ENCODE measurements around the gene IFT172. TPM values are rescaled to one million over a fixed set of nuclear protein-coding genes. Genes with fewer than 3 reads are reported as not detected.
"Not testable (repeated sequence)": the region's sequence is repeated elsewhere in the genome, so short reads cannot be mapped to it uniquely, and the experiment has no call there.

Gene IFT172, protein sequence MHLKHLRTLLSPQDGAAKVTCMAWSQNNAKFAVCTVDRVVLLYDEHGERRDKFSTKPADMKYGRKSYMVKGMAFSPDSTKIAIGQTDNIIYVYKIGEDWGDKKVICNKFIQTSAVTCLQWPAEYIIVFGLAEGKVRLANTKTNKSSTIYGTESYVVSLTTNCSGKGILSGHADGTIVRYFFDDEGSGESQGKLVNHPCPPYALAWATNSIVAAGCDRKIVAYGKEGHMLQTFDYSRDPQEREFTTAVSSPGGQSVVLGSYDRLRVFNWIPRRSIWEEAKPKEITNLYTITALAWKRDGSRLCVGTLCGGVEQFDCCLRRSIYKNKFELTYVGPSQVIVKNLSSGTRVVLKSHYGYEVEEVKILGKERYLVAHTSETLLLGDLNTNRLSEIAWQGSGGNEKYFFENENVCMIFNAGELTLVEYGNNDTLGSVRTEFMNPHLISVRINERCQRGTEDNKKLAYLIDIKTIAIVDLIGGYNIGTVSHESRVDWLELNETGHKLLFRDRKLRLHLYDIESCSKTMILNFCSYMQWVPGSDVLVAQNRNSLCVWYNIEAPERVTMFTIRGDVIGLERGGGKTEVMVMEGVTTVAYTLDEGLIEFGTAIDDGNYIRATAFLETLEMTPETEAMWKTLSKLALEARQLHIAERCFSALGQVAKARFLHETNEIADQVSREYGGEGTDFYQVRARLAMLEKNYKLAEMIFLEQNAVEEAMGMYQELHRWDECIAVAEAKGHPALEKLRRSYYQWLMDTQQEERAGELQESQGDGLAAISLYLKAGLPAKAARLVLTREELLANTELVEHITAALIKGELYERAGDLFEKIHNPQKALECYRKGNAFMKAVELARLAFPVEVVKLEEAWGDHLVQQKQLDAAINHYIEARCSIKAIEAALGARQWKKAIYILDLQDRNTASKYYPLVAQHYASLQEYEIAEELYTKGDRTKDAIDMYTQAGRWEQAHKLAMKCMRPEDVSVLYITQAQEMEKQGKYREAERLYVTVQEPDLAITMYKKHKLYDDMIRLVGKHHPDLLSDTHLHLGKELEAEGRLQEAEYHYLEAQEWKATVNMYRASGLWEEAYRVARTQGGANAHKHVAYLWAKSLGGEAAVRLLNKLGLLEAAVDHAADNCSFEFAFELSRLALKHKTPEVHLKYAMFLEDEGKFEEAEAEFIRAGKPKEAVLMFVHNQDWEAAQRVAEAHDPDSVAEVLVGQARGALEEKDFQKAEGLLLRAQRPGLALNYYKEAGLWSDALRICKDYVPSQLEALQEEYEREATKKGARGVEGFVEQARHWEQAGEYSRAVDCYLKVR (N-terminal part only)
- total RNA-seq (2014; rRNA removed; shearing (Covaris generic)) = 9.8 and 14.2 TPM in 2 replicates

DNA sequence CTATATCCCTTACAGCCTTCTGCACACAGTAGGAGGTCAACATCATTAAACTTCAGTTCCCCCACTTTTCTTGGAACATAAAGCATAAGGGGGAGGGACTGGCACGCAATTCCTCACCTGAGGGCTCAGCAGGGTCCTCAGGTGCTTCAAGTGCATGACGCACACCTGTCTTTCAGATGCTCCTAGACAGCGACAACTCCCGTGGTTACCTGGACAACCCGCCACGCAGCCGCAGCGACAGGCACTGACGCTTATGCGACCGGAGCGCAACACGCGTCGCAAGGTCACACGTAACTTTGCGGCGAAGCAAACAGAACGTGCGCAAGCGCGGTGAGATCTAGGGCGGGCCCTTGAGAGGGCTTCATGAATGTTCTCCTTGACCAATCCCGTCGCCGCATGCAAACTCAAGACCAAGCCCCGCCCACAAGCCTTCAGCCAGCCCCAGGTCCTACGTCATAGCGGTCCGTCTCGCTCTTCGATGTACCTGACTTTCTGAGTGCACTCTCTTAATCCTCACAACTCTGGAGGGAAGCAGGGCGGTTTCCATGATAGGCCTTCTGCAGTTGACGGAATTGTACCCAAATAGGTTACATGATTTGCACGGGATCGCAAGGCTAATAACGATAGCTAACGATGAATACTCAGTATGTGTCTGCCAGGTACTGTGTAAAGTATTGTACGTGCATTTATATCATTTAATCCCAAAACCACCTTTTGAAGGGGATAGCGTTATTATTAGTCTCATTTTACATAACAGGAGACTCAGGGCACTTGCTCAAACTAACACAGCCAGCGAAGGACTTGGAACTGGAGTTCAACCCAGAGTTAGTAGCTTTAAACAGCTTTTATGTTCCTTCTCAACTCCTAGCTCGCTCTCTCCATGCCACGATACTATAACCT, at the start of gene IFT172:
Gene IFT172, minus strand, starts transcription at position 246 of the 900 bp plus-strand sequence. Its CDS starts 90 bp downstream, at position 156.
- no peaks in the 10 kb centered on the region for H3K36me3 ChIP-seq (replicated peaks; ENCODE audit: control insufficient read depth, insufficient read depth, low read length)
- peak within 1 kb of the TSS; percentile 55 for H3K4me3 ChIP-seq (ENCODE audit: insufficient read depth, low read depth, low read length)
- peaks cover 20% of the 10 kb centered on the region for H3K27me3 ChIP-seq (ENCODE audit: control insufficient read depth, insufficient read depth, low read length)
- DNase-seq = peak; percentile 97

DNA sequence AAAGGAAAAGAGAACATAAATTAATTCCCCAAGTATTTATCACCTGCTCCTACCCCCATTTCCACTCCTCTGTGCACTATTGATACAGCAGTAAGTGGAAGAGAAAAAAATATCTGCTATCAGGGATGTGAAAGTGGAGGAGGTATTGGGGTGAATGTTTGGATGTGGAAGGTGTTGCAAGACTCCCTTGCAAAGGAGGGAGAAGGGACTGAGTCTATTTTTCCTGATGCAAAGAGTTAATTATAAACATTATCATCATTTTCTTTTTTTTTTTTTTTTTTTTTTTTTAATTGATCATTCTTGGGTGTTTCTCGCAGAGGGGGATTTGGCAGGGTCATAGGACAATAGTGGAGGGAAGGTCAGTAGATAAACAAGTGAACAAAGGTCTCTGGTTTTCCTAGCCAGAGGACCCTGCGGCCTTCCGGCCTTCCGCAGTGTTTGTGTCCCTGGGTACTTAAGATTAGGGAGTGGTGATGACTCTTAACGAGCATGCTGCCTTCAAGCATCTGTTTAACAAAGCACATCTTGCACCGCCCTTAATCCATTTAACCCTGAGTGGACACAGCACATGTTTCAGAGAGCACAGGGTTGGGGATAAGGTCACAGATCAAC, 49.4 kb upstream of the IFT172 start:
- not testable (repeated sequence) for H3K36me3 ChIP-seq (replicated peaks; ENCODE audit: control insufficient read depth, insufficient read depth, low read length); DNase-seq; H3K27me3 ChIP-seq (ENCODE audit: control insufficient read depth, insufficient read depth, low read length); H3K4me3 ChIP-seq (ENCODE audit: insufficient read depth, low read depth, low read length)

DNA sequence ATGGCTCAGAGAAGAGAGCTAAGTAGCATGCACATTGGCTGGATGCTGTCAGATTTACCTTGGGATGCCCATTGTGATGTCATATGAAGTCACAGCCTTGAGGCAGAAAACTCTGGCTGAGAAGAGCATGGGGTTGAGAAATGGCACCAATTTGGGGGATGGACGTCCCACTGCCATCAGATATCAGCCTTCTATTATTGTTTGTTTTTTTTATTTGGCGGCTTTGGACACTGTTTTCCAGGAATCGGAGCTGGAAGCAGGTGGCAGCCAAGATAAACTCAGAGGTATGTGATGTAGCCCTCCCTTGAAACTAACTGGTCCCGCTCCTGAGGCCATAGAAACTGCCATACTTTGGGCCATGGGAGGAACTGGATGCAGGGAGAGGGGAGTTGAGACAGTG, 47.7 kb upstream of the IFT172 start:
- Histone ChIP-seq H3K4me3 (ENCODE audit: insufficient read depth, low read depth, low read length) (no peak overlapping the region), H3K36me3 (replicated peaks; ENCODE audit: control insufficient read depth, insufficient read depth, low read length) (no peaks in the 10 kb centered on the region), H3K27me3 (ENCODE audit: control insufficient read depth, insufficient read depth, low read length) (no peaks in the 10 kb centered on the region)
- DNase-seq = no peak

DNA sequence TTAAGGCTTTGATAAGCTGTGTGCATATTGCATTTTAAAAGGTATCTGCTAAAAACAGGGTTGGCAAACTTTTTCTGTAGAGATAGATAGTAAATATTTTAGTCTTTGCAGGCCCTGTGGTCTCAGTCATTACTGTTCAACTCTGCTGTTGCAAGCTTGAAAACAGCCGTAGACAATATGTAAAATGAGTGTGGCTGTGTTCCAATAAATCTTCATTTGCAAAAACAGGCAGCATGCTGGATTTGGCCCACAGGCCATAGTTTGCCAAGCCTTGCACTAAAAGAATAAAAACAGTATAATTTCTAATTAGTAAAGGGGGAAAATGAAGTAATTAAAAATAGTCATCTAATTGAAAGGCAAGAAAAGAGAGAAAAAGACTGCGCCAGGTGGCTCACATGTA, 42.4 kb upstream of the IFT172 start:
- no peaks in the 10 kb centered on the region for H3K27me3 ChIP-seq (ENCODE audit: control insufficient read depth, insufficient read depth, low read length)

DNA sequence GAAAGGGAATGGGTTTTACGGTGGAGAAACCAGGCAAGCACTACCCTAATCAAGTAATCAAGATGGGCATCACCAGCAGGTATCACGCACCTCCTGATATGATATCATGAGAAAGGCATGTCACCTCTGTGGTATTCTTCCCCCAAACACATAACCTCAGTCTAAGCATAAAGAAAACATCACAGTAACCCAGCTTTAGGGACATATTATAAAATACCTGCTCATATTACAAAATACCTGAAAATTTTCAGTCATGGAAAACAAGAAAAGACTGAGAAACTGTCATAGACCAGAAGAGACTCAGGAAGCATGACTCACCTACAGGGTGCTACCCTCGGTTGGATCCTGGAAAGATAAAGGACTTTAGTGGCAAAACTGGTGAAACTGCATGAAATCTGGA, 37.6 kb upstream of the IFT172 start:
- Histone ChIP-seq H3K36me3 (replicated peaks; ENCODE audit: control insufficient read depth, insufficient read depth, low read length) (no peaks in the 10 kb centered on the region), H3K27me3 (ENCODE audit: control insufficient read depth, insufficient read depth, low read length) (no peaks in the 10 kb centered on the region), H3K4me3 (ENCODE audit: insufficient read depth, low read depth, low read length) (no peak overlapping the region)
- no peak for DNase-seq

More for the DNA sequence above, 42.4 kb upstream of the IFT172 start:
- Histone ChIP-seq H3K4me3 (ENCODE audit: insufficient read depth, low read depth, low read length) (no peak overlapping the region), H3K36me3 (replicated peaks; ENCODE audit: control insufficient read depth, insufficient read depth, low read length) (no peaks in the 10 kb centered on the region)
- no peak for DNase-seq

DNA sequence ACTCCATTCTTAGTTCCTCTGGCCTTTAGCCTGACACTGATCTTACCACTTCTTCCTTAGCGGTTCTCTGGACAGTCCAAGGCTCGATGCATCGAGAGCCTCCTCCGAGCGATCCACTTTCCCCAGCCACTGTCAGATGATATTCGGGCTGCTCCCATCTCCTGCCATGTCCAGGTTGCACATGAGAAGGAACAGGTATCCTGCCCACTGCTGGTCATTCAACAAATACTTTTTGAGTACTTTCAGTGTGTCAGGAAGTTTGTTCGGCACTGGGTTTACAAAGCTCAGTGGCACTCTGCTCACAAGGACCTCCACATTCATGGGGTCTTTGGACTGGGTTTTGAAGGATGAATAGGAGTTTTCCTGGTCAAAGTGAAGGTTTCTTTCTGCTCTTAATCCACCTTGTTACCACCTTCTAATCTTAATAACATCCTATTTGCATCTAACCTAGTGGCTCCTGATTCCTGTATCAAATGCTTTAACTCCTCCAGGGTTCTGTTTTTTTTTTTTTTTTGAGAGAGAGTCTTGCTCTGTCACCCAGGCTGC, 32.9 kb upstream of the IFT172 start:
- no peak for DNase-seq
- H3K27me3 ChIP-seq (ENCODE audit: control insufficient read depth, insufficient read depth, low read length) = no peaks in the 10 kb centered on the region
- H3K36me3 ChIP-seq (replicated peaks; ENCODE audit: control insufficient read depth, insufficient read depth, low read length) = no peaks in the 10 kb centered on the region
- no peak overlapping the region for H3K4me3 ChIP-seq (ENCODE audit: insufficient read depth, low read depth, low read length)

DNA sequence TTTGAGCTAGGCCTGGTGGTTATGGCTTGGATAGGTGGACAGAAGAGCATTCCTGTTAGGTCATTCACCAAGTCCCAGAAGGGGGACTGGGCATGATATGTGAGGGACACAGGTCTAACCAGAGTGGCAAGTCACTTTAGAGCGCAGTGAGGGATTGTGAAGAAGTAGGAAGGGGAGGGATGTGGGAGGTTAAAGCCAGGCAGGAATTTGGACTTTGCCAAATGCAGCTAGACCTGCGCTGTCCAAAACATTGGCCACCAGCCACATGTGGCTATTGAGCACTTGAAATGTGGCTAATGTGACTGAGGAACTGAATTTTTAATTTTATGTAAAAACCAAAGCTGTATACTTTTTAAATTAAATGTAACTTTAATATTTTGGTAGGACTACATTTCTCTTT, 30.8 kb upstream of the IFT172 start:
- no peak for DNase-seq
- no peak overlapping the region for H3K4me3 ChIP-seq (ENCODE audit: insufficient read depth, low read depth, low read length)
- H3K27me3 ChIP-seq (ENCODE audit: control insufficient read depth, insufficient read depth, low read length) = no peaks in the 10 kb centered on the region
- no peaks in the 10 kb centered on the region for H3K36me3 ChIP-seq (replicated peaks; ENCODE audit: control insufficient read depth, insufficient read depth, low read length)

DNA sequence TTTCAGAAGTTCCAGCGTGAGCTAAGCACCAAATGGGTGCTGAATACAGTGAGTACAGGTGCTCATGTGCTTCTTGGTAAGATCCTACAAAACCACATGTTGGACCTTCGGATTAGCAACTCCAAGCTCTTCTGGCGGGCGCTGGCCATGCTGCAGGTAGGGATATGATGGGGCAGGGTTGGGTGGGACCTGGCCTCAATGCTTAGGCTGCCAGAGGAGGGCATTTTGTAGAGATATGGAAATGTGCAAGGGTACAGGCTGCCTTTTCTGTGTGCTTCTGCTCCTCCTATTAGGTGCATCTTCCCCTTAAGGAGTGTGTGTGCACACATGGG, 29.2 kb upstream of the IFT172 start:
- Histone ChIP-seq H3K4me3 (ENCODE audit: insufficient read depth, low read depth, low read length) (no peak overlapping the region), H3K27me3 (ENCODE audit: control insufficient read depth, insufficient read depth, low read length) (no peaks in the 10 kb centered on the region), H3K36me3 (replicated peaks; ENCODE audit: control insufficient read depth, insufficient read depth, low read length) (no peaks in the 10 kb centered on the region)
- no peak for DNase-seq

DNA sequence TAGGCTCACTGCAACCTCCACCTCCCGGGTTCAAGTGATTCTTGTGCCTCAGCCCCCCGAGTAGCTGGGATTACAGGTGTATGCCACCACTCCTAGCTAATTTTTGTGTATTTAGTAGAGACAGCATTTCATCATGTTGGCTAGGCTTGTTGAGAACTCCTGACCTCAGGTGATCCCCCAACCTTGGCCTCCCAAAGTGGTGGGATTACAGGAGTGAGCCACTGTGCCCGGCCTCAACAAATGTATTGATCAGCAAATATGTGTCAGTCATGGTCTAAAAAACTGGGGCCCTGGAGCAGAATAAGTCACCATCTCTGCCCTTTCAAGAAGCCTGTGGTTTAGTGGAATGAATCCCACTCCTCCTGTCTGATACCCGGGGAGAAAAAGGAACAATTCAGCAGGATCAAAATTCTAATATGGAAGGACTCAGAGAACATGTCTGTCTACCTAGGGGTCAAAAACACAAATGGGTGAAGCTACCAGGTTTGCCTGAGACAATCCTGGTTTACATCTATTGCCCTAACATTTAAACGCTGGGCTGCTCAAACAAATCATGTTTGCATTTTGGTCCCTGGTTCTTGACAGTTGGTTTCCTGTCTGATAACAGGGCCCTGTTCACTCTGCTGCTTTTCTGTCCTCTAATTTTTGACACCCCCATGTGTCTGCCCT, 28.7 kb upstream of the IFT172 start:
- H3K27me3 ChIP-seq (ENCODE audit: control insufficient read depth, insufficient read depth, low read length) = no peaks in the 10 kb centered on the region
- H3K4me3 ChIP-seq (ENCODE audit: insufficient read depth, low read depth, low read length) = no peak overlapping the region
- DNase-seq = no peak
- no peaks in the 10 kb centered on the region for H3K36me3 ChIP-seq (replicated peaks; ENCODE audit: control insufficient read depth, insufficient read depth, low read length)

DNA sequence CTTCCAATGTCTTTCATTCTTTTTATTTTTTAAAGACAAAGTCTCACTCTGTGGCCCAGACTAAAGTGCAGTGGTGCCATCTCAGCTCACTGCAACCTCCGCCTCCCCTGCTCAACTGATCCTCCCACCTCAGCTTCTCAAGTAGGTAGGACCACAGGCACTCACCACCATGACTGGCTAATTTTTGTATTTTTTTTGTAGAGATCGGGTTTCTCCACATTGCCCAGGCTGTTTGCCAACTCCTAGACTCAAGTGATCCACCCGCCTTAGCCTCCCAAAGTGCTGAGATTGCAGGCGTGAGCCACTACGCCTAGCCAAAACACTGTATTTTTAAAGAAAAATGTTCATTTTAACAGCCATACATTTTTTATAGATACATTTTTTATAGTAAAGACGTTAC, 19.8 kb upstream of the IFT172 start:
- DNase-seq = no peak
- peaks cover 3% of the 10 kb centered on the region; the same call in 1 of the 2 replicates for H3K27me3 ChIP-seq (ENCODE audit: control insufficient read depth, insufficient read depth, low read length)

DNA sequence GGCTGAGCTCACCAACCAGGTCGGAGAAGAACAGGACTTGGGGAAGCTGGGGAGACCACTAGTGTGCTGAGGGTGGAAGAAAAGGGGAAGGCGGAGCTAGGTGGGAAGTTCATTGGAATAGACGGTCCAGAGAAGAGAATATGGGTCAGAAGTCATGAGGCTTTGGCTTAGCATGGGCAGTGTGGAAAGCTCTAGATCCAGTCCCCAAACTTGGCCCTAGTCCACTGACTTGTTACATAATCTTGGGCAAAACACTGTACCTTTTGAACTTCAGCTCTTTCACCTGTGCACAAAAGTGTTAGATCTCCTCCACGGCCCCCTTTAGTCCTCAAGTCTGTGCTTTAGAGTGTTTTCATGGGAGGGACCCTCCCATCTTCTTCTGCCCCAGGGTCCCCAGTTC, 17.8 kb upstream of the IFT172 start:
- Histone ChIP-seq H3K36me3 (replicated peaks; ENCODE audit: control insufficient read depth, insufficient read depth, low read length) (no peaks in the 10 kb centered on the region), H3K4me3 (ENCODE audit: insufficient read depth, low read depth, low read length) (no peak overlapping the region), H3K27me3 (ENCODE audit: control insufficient read depth, insufficient read depth, low read length) (peaks cover 3% of the 10 kb centered on the region; the same call in 1 of the 2 replicates)
- DNase-seq = no peak

More for the DNA sequence above, 19.8 kb upstream of the IFT172 start:
- Histone ChIP-seq H3K4me3 (ENCODE audit: insufficient read depth, low read depth, low read length) (no peak overlapping the region), H3K36me3 (replicated peaks; ENCODE audit: control insufficient read depth, insufficient read depth, low read length) (no peaks in the 10 kb centered on the region)

DNA sequence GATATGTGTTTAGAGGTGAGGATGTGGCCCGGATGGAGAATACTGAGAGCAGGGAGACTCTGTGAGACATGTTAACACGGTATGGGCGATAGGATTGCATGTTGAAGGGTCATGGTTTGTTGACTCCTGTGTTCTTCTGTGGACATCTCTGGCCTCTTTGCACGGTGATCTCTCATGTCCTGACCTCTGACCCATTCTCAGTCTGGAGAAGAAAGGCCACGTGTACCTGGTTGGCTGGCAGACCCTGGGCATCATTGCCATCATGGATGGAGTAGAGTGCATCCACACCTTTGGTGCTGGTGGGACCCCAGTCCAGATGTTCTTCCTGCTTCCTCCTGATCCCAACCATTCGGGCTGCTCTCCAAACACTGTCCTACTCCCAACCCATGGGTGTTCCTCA, 17.0 kb upstream of the IFT172 start:
- no peaks in the 10 kb centered on the region for H3K36me3 ChIP-seq (replicated peaks; ENCODE audit: control insufficient read depth, insufficient read depth, low read length)
- H3K27me3 ChIP-seq (ENCODE audit: control insufficient read depth, insufficient read depth, low read length) = peaks cover 3% of the 10 kb centered on the region; the same call in 1 of the 2 replicates
- H3K4me3 ChIP-seq (ENCODE audit: insufficient read depth, low read depth, low read length) = no peak overlapping the region
- DNase-seq = no peak

Measured in H7 (cell line).